ENCODE measurements around the gene ASAP2.

Gene ASAP2

GRCh38 chr2:9179572-9180201 lies 26.9 kb upstream of the ASAP2 start:
- H3K9ac ChIP-seq (ENCODE audit: low read length), result no peak overlapping the region
- no peak overlapping the region for H2BK5ac ChIP-seq (ENCODE audit: low read length)
- H2BK15ac ChIP-seq (replicated peaks; ENCODE audit: low read depth), result no peak overlapping the region
- H3K23ac ChIP-seq (ENCODE audit: low read length), result no peak overlapping the region
- peaks cover 11% of the 10 kb centered on the region for H3K4me1 ChIP-seq (ENCODE audit: control insufficient read depth, low read depth, low read length)
- no peak overlapping the region for H3K18ac ChIP-seq (ENCODE audit: low read length)
- H3K4ac ChIP-seq (ENCODE audit: low read depth, low read length), result no peak overlapping the region
- H3K4me3 ChIP-seq (ENCODE audit: low read length), result no peak overlapping the region
- H2AK5ac ChIP-seq (ENCODE audit: low read length), result no peak overlapping the region
- WGBS (ENCODE audit: extremely low coverage, insufficient coverage, low lambda C conversion rate), result no CpG with 5 or more reads among the region's 9 CpGs
- H3K4me2 ChIP-seq (ENCODE audit: low read length), result no peak overlapping the region
- no peak for DNase-seq
- H3K27me3 ChIP-seq (ENCODE audit: insufficient read depth, low read length, poor library complexity), result no peaks in the 10 kb centered on the region
- H4K5ac ChIP-seq (ENCODE audit: low read length), result no peak overlapping the region
- H3K79me2 ChIP-seq (ENCODE audit: control insufficient read depth, insufficient read depth, low read length), result no peaks in the 10 kb centered on the region
- H3K27ac ChIP-seq (ENCODE audit: low read depth, low read length), result no peak overlapping the region
- no peaks in the 10 kb centered on the region for H3K36me3 ChIP-seq (ENCODE audit: control insufficient read depth, insufficient read depth, low read length)
- H3K79me1 ChIP-seq (ENCODE audit: low read length), result no peaks in the 10 kb centered on the region
- H4K8ac ChIP-seq (ENCODE audit: low read depth, low read length), result no peak overlapping the region
- H3K56ac ChIP-seq (ENCODE audit: low read length), result no peak overlapping the region
- H2BK120ac ChIP-seq (ENCODE audit: low read depth, low read length), result no peak overlapping the region

GRCh38 chr2:9184361-9184760 lies 22.3 kb upstream of the ASAP2 start:
- no peak overlapping the region for H3K4me2 ChIP-seq (ENCODE audit: low read length)
- no CpG with 5 or more reads among the region's 9 CpGs for WGBS (ENCODE audit: extremely low coverage, insufficient coverage, low lambda C conversion rate)
- H4K5ac ChIP-seq (ENCODE audit: low read length), result no peak overlapping the region
- H3K9ac ChIP-seq (ENCODE audit: low read length), result no peak overlapping the region
- no peaks in the 10 kb centered on the region for H3K36me3 ChIP-seq (ENCODE audit: control insufficient read depth, insufficient read depth, low read length)
- peaks cover 1% of the 10 kb centered on the region for H3K4me1 ChIP-seq (ENCODE audit: control insufficient read depth, low read depth, low read length)
- no peak overlapping the region for H3K4ac ChIP-seq (ENCODE audit: low read depth, low read length)
- no peak overlapping the region for H3K27ac ChIP-seq (ENCODE audit: low read depth, low read length)
- H4K8ac ChIP-seq (ENCODE audit: low read depth, low read length), result no peak overlapping the region
- H2AK5ac ChIP-seq (ENCODE audit: low read length), result no peak overlapping the region
- no peaks in the 10 kb centered on the region for H3K79me2 ChIP-seq (ENCODE audit: control insufficient read depth, insufficient read depth, low read length)
- H2BK5ac ChIP-seq (ENCODE audit: low read length), result no peak overlapping the region
- no peak overlapping the region for H2BK120ac ChIP-seq (ENCODE audit: low read depth, low read length)
- no peaks in the 10 kb centered on the region for H3K27me3 ChIP-seq (ENCODE audit: insufficient read depth, low read length, poor library complexity)
- H3K23ac ChIP-seq (ENCODE audit: low read length), result no peak overlapping the region
- H3K56ac ChIP-seq (ENCODE audit: low read length), result no peak overlapping the region
- H2BK15ac ChIP-seq (replicated peaks; ENCODE audit: low read depth), result no peak overlapping the region
- H3K79me1 ChIP-seq (ENCODE audit: low read length), result no peaks in the 10 kb centered on the region
- no peak overlapping the region for H3K18ac ChIP-seq (ENCODE audit: low read length)
- H3K4me3 ChIP-seq (ENCODE audit: low read length), result no peak overlapping the region
- no peak for DNase-seq

- H2BK120ac ChIP-seq (ENCODE audit: low read depth, low read length), result no peak overlapping the region
- no peak for DNase-seq
Observed at GRCh38 chr2:9187620-9188214, 18.9 kb upstream of the ASAP2 start.

GRCh38 chr2:9188823-9189222 lies 17.8 kb upstream of the ASAP2 start:
- Histone ChIP-seq H3K4me1 (ENCODE audit: control insufficient read depth, low read depth, low read length) (no peaks in the 10 kb centered on the region), H3K27me3 (ENCODE audit: insufficient read depth, low read length, poor library complexity) (no peaks in the 10 kb centered on the region), H2AK5ac (ENCODE audit: low read length) (no peak overlapping the region)

More at GRCh38 chr2:9187620-9188214, 18.9 kb upstream of the ASAP2 start:
- Histone ChIP-seq H3K4me1 (ENCODE audit: control insufficient read depth, low read depth, low read length) (no peaks in the 10 kb centered on the region), H2BK15ac (replicated peaks; ENCODE audit: low read depth) (no peak overlapping the region), H4K5ac (ENCODE audit: low read length) (no peak overlapping the region), H2AK5ac (ENCODE audit: low read length) (no peak overlapping the region), H3K27ac (ENCODE audit: low read depth, low read length) (no peak overlapping the region), H3K4me2 (ENCODE audit: low read length) (no peak overlapping the region), H2BK5ac (ENCODE audit: low read length) (no peak overlapping the region), H3K4ac (ENCODE audit: low read depth, low read length) (no peak overlapping the region), H3K79me2 (ENCODE audit: control insufficient read depth, insufficient read depth, low read length) (no peaks in the 10 kb centered on the region), H3K9ac (ENCODE audit: low read length) (no peak overlapping the region), H3K18ac (ENCODE audit: low read length) (no peak overlapping the region), H3K56ac (ENCODE audit: low read length) (no peak overlapping the region), H3K36me3 (ENCODE audit: control insufficient read depth, insufficient read depth, low read length) (no peaks in the 10 kb centered on the region), H4K8ac (ENCODE audit: low read depth, low read length) (no peak overlapping the region), H3K23ac (ENCODE audit: low read length) (no peak overlapping the region), H3K4me3 (ENCODE audit: low read length) (no peak overlapping the region), H3K27me3 (ENCODE audit: insufficient read depth, low read length, poor library complexity) (no peaks in the 10 kb centered on the region), H3K79me1 (ENCODE audit: low read length) (no peaks in the 10 kb centered on the region)
- no CpG with 5 or more reads among the region's 2 CpGs for WGBS (ENCODE audit: extremely low coverage, insufficient coverage, low lambda C conversion rate)

GRCh38 chr2:9189901-9190300 lies 16.7 kb upstream of the ASAP2 start:
- Histone ChIP-seq H3K36me3 (ENCODE audit: control insufficient read depth, insufficient read depth, low read length) (no peaks in the 10 kb centered on the region), H2BK5ac (ENCODE audit: low read length) (no peak overlapping the region), H4K5ac (ENCODE audit: low read length) (no peak overlapping the region), H3K27ac (ENCODE audit: low read depth, low read length) (no peak overlapping the region), H3K18ac (ENCODE audit: low read length) (no peak overlapping the region), H3K4me3 (ENCODE audit: low read length) (no peak overlapping the region), H2BK15ac (replicated peaks; ENCODE audit: low read depth) (no peak overlapping the region), H3K79me1 (ENCODE audit: low read length) (no peaks in the 10 kb centered on the region), H3K9ac (ENCODE audit: low read length) (no peak overlapping the region), H3K23ac (ENCODE audit: low read length) (no peak overlapping the region), H3K4me2 (ENCODE audit: low read length) (no peak overlapping the region), H3K4me1 (ENCODE audit: control insufficient read depth, low read depth, low read length) (no peaks in the 10 kb centered on the region), H3K79me2 (ENCODE audit: control insufficient read depth, insufficient read depth, low read length) (no peaks in the 10 kb centered on the region), H3K4ac (ENCODE audit: low read depth, low read length) (no peak overlapping the region), H2AK5ac (ENCODE audit: low read length) (no peak overlapping the region), H4K8ac (ENCODE audit: low read depth, low read length) (no peak overlapping the region), H2BK120ac (ENCODE audit: low read depth, low read length) (no peak overlapping the region), H3K27me3 (ENCODE audit: insufficient read depth, low read length, poor library complexity) (no peaks in the 10 kb centered on the region), H3K56ac (ENCODE audit: low read length) (no peak overlapping the region)
- DNase-seq, result no peak
- no CpG with 5 or more reads among the region's 3 CpGs for WGBS (ENCODE audit: extremely low coverage, insufficient coverage, low lambda C conversion rate)

More at GRCh38 chr2:9188823-9189222, 17.8 kb upstream of the ASAP2 start:
- no peak overlapping the region for H3K4me2 ChIP-seq (ENCODE audit: low read length)
- no peak overlapping the region for H2BK5ac ChIP-seq (ENCODE audit: low read length)
- H4K8ac ChIP-seq (ENCODE audit: low read depth, low read length), result no peak overlapping the region
- H4K5ac ChIP-seq (ENCODE audit: low read length), result no peak overlapping the region
- no peaks in the 10 kb centered on the region for H3K36me3 ChIP-seq (ENCODE audit: control insufficient read depth, insufficient read depth, low read length)
- no CpG with 5 or more reads among the region's 6 CpGs for WGBS (ENCODE audit: extremely low coverage, insufficient coverage, low lambda C conversion rate)
- no peak overlapping the region for H3K23ac ChIP-seq (ENCODE audit: low read length)
- H3K79me2 ChIP-seq (ENCODE audit: control insufficient read depth, insufficient read depth, low read length), result no peaks in the 10 kb centered on the region
- H3K79me1 ChIP-seq (ENCODE audit: low read length), result no peaks in the 10 kb centered on the region
- no peak overlapping the region for H2BK15ac ChIP-seq (replicated peaks; ENCODE audit: low read depth)
- H3K56ac ChIP-seq (ENCODE audit: low read length), result no peak overlapping the region
- no peak overlapping the region for H3K4me3 ChIP-seq (ENCODE audit: low read length)
- no peak overlapping the region for H3K18ac ChIP-seq (ENCODE audit: low read length)
- no peak overlapping the region for H3K27ac ChIP-seq (ENCODE audit: low read depth, low read length)
- no peak overlapping the region for H2BK120ac ChIP-seq (ENCODE audit: low read depth, low read length)
- H3K9ac ChIP-seq (ENCODE audit: low read length), result no peak overlapping the region
- H3K4ac ChIP-seq (ENCODE audit: low read depth, low read length), result no peak overlapping the region
- no peak for DNase-seq

- Histone ChIP-seq H3K9ac (ENCODE audit: low read length) (no peak overlapping the region), H2BK5ac (ENCODE audit: low read length) (no peak overlapping the region), H4K5ac (ENCODE audit: low read length) (no peak overlapping the region), H3K79me2 (ENCODE audit: control insufficient read depth, insufficient read depth, low read length) (no peaks in the 10 kb centered on the region), H3K4me2 (ENCODE audit: low read length) (no peak overlapping the region), H3K4me3 (ENCODE audit: low read length) (no peak overlapping the region), H2BK120ac (ENCODE audit: low read depth, low read length) (no peak overlapping the region), H2AK5ac (ENCODE audit: low read length) (no peak overlapping the region), H2BK15ac (replicated peaks; ENCODE audit: low read depth) (no peak overlapping the region), H3K27me3 (ENCODE audit: insufficient read depth, low read length, poor library complexity) (no peaks in the 10 kb centered on the region), H3K4me1 (ENCODE audit: control insufficient read depth, low read depth, low read length) (no peaks in the 10 kb centered on the region), H3K18ac (ENCODE audit: low read length) (no peak overlapping the region), H3K23ac (ENCODE audit: low read length) (no peak overlapping the region), H4K8ac (ENCODE audit: low read depth, low read length) (no peak overlapping the region), H3K27ac (ENCODE audit: low read depth, low read length) (no peak overlapping the region), H3K79me1 (ENCODE audit: low read length) (no peaks in the 10 kb centered on the region), H3K36me3 (ENCODE audit: control insufficient read depth, insufficient read depth, low read length) (no peaks in the 10 kb centered on the region), H3K56ac (ENCODE audit: low read length) (no peak overlapping the region), H3K4ac (ENCODE audit: low read depth, low read length) (no peak overlapping the region)
- DNase-seq, result peak; percentile 80
- no CpG with 5 or more reads among the region's 9 CpGs for WGBS (ENCODE audit: extremely low coverage, insufficient coverage, low lambda C conversion rate)
Observed at GRCh38 chr2:9191041-9191481, 15.6 kb upstream of the ASAP2 start.

Measured in mesendoderm (in vitro differentiated cells).